NOMO-1 (cell line): ENCODE results near the gene BRMS1.
A peak's percentile ranks its signal among the peaks of the same experiment; 100 is the strongest.

ENCODE experiments used
- DNase-seq, 2 experiments: peaks; one replicate each; lab custom pipeline; 2025; ENCODE audit not compliant: unreplicated experiment in 2 of 2; lab: John Stamatoyannopoulos, UW

Gene BRMS1

GRCh38 chr11:66338276-66339161 lies 6.4 kb downstream of the BRMS1 start:
- no peak for DNase-seq

- no peak for DNase-seq
Observed at GRCh38 chr11:66337103-66337899, 7.6 kb downstream of the BRMS1 start.

DNA sequence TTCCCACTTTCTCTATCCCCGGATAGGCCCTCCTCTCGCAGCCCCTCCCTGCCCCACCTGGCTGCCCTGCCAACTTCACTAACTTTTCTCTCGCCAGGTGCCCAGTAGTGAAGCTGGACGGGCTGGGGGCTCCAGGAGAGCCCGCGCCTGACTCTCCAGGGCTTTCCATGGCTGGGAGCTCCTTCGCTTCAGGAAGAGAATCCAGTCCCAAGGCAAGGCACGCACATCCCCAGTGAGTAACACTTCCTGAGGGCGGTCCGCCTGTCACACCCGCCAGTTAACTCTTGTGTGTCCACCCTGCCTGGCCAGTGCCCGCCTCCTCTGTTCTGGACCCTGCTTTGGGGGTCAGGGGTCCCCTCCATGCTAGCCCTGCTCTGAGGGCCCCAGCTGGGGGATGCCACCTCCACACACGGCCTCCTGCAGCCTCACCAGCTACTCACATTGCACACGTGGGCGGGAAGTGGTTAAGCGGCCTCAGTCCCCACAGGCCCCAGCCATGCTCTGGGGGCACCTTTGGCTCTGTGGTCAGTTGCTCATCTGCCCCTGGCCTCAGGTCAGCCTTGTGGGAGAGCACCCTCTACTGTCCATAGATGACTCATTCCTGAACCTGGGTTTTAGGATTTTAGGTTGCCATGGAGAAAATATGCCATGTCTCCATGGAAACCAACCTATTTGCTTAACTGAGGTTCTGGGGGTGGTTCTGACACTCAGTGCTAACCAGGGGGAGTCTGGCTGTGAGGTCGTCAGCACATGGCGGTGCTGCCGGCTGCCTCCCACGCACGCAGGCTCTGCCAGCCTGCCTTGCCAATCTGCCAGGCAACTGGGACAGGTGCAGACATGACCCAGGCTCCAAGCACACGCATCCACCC lies 8.4 kb downstream of the BRMS1 start, which contains the start of gene RIN1:
RIN1 (minus strand) TSS at position 201 of the 869 bp plus-strand sequence; CDS start at position 169, 32 bp downstream.
- DNase-seq: peak; percentile 68 to 77

DNA sequence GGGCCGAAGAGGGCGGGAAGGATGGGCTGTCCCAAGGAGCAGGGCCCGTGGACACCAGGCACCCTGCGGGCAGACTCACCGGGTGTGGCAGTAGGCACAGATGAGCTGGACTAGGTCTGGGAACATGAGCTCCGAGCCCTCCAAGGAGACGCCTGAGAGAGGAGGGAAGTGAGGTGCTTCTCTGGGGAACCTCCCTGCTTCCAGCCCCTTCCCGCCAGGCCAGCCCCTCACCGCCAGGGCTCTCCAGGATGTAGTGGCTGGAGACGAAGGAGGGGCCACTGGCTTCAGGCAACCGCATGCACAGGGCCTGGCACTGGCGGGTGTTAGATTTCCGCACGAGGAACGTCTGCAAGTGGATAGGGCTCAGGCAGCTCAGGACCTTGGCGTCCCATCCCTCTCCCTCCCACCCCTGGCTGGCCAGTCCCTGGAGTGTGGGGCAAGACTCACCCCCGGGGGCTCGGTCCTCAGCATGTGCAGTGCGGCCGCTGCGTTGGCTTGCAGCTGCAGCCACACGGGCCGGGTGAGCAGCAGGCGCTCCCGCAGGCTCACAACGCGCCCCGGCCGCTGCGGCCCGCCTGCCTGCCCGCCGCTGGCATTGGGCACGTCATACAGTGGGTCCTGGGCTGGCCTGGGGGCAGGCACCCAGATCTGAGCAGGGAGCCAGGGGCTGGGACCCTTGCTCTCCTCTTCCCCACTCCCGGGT lies 9.2 kb downstream of the BRMS1 start:
- DNase-seq: peak; percentile 20 to 25

- DNase-seq: peak; percentile 76 to 79
Observed at GRCh38 chr11:66334605-66335442, 10.1 kb downstream of the BRMS1 start.

DNA sequence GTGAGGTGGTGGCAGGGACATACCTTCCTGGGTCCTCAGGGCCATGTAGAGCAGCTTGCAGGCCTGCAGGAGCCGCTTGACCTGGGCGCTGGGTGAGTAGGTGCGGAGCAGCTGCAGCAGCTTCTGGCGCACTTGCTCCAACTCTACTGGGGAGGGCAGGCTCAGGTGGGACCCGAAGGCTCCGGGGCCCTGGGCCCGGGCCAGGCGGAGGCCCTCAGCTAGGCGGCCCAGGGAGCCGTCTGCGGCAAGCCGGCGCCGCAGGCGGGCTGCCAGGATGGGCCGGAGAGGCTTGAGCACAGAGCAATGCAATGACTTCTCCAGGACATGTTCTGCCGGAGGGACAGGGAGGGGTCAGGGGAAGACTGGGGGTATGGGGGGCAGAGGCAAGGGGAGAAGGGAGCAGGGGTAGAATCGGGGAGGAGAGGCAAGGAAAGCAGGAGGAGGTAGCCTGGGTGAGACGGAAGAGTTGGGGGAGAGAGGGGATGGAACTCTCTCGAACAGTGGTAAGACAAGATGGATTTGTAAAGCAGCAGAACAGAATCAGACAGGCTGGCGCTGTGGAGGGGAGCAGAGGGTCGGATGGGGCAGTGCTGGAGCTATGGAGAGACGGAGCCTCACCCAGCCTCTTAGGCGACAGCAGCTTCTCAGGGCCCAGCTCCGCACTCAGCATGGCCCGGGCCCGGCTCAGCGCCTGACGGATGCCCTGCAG lies 10.9 kb downstream of the BRMS1 start:
- DNase-seq: no peak

DNA sequence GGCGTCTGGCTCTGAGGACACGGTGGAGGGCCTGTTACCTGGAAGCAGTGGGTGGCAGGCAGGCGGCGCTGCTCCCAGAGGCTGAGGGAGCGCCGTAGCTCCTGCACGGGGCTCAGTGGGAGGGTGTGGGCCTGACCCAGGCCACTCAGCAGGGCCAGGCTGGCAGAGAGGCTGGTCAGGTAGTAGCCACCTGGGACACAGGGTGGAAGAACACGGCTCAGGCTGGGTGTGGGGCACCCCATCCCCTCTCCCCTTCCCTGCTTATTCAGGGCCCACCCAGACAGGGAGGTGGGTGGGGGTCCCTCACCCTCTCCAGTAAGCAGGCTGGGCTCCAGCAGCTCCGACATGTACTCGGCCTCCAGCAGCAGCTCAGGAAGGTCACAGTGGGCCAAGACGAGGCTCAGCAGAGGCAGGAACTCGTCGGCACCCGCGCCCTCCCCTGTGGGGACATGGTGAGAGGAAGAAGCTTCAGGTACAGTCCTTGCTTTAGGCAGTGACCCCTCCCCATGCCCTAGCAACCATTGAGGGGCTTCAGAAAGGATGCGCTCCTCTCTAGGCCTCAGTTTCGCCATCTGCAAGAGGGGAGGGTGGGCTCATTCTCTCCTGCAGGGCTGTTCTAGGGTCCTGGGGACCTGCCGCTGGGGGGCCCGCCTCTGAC lies 11.6 kb downstream of the BRMS1 start:
- no peak for DNase-seq

DNA sequence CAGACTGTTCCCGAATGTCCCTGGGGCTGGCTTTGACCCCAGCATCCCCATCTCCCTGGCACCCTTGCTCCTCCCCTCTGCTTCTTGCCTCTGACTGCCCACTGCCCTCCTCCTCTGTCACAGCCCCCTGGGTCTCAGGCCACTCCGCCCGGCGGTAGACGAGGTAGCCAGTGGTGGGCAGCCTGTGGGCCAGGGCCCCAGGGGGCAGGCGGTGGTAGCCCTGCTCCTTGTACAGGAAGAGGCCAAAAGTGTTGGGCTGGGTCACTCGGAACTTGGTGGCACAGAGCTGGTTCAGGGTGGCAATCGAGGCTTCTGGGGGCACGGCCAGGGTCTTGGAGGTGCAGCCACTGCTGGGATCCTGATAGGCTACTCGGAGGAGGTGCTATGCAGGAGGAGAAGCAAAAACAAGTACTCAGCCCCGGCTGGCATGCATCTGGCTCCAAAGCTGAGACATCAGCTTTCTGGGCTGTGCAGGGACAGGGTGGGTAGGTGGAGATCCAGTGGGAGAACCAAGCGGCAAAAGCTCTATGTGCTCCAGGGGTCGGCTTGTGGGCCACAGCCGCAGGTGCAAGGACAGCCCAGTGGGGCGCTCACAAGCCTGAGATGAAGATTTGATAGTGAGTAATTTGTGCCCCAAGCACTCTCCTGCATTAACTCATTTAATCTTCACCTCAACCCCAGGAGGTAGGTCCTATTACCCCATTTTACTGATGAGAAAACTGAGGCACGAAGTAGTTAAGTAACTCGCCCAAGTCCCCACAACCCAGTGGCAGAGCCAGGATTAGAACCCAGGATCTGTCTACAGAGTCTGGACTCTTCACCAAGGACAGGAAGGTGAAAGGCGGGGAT lies 12.3 kb downstream of the BRMS1 start:
- no peak for DNase-seq

GRCh38 chr11:66331542-66332370 lies 13.1 kb downstream of the BRMS1 start:
- no peak for DNase-seq

DNA sequence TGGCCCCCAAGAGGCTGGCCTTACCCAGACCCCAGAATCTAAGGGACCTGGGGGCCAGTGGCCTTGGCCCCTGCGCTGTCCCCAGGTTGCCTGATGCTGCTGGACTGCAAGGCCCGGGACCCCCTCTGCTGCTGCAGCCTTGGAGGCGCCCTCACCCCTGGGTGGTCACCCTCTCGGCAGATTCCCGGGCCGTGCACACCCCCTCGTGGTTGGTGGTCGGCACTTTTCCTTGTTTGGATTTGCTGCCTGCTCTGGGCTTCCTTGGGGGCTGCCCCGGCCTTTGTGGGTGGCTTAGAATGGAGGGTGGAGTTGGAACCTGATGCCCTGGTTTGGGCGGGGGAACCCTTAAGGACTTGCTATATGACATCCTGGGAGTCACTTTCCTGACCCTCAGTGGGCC lies 14.0 kb downstream of the BRMS1 start:
- DNase-seq: no peak

DNA sequence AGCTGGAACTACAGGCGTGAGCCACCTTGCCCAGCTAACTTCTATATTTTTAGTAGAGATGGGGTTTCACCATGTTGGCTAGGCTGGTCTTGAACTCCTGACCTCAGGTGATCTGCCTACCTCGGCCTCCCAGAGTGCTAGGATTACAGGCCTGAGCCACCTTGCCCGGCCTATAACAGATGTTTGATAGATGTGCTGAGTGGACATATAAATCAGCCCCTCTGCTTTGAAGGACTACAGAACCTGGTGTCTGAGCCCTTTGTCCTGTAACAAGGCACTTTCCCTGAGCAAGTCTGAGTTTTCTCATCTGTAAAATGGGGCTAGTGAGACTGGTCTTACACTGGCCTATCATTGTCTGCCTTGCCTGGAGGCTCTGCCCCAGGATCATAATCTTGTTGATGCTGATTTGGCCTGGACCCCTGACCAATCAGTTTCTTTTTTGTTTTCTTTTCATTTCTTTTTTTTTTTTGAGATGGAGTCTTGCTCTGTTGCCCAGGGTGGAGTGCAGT lies 15.7 kb downstream of the BRMS1 start:
- DNase-seq: no peak

GRCh38 chr11:66328302-66329144 lies 16.4 kb downstream of the BRMS1 start:
- peak; percentile 59 to 64 for DNase-seq

- DNase-seq: no peak
Observed at GRCh38 chr11:66328031-66328301, 16.9 kb downstream of the BRMS1 start.

- no peak for DNase-seq
Observed at GRCh38 chr11:66327171-66328030, 17.5 kb downstream of the BRMS1 start.
